22Rv1 (cell line): ENCODE results near the gene AGBL1.

Experiments
- CTCF ChIP-seq: fragments of 450-650 bp; IDR thresholded peaks from 2 replicates; pipeline ENCODE4 v1.5.1; 2017; ENCODE audit warnings: mild to moderate bottlenecking
- ZFX ChIP-seq: fragments of 450-650 bp; IDR thresholded peaks from 2 replicates; pipeline ENCODE4 v1.6.1; 2017; ENCODE audit warnings: antibody characterized with exemption, borderline replicate concordance

- TF ChIP-seq CTCF, result no peak
- no peak for TF ChIP-seq ZFX
Measured at GRCh38 chr15:86311568-86312280, 232.1 kb downstream of the AGBL1 start.
